Ovary (tissue), 3 donors: Measurements from ENCODE around the gene EAPP.

ENCODE experiments used
- CTCF ChIP-seq, 3 donors: fragments of 450-650 bp in 2 of 3; fragments of 200-600 bp in 1 of 3; IDR thresholded peaks; one replicate each; pipeline versions ENCODE4 v1.5.1 to v1.8.0; 2016 to 2022; ENCODE audit warnings: antibody characterized with exemption in 3 of 3, mild to moderate bottlenecking in 1 of 3
- EP300 ChIP-seq: sonication (generic); formaldehyde crosslinking; IDR thresholded peaks from one replicate; pipeline ENCODE4 v1.6.1; 2017; ENCODE audit warnings: antibody characterized with exemption
- donor health status: DM: no; HTN: no; CAD: no.

GRCh38 chr14:34582117-34582680 lies 42.7 kb upstream of the EAPP start:
- TF ChIP-seq CTCF (IDR thresholded peaks at IDR 0.05): no peak
- TF ChIP-seq EP300: no peak
